B cell (primary cell): ENCODE data around the gene SF3B5. TPM values are rescaled to one million over a fixed set of nuclear protein-coding genes. Genes with fewer than 3 reads are reported as not detected.

ENCODE experiments used
- ATAC-seq: fragments of 200-7000 bp; cut with Tn5 transposase; one replicate; pipeline ENCODE4 v1.10.0; 2021; ENCODE audit warnings: low read depth, mild to moderate bottlenecking, moderate number of reproducible peaks, moderate library complexity
- CTCF ChIA-PET: fragments of 350-600 bp; sonication (Branson Sonifier 250); formaldehyde crosslinking; loops from one replicate; lab custom pipeline; 2021; ENCODE audit warnings: antibody characterized with exemption, inconsistent platforms; lab: Charles Lee
- POLR2A ChIA-PET: fragments of 350-600 bp; sonication (Branson Sonifier 250); formaldehyde crosslinking; loops from one replicate; lab custom pipeline; 2021; ENCODE audit warnings: antibody characterized with exemption; lab: Charles Lee
- DNase-seq: peaks from one replicate; pipeline ENCODE4 v3.0.0; 2013
- H2AFZ ChIP-seq: 2 replicates; pipeline ENCODE4 v1.6.1; 2012; ENCODE audit warnings: mild to moderate bottlenecking, low read depth, low read length; ENCODE audit not compliant: insufficient read depth, poor library complexity, severe bottlenecking
- H3K27ac ChIP-seq, 2 donors: 1 replicate in 1 of 2; 2 replicates in 1 of 2; pipeline ENCODE4 v1.5.1; 2012 to 2013; ENCODE audit warnings: low read length in 2 of 2, mild to moderate bottlenecking in 2 of 2, moderate library complexity in 1 of 2
- H3K27me3 ChIP-seq, 4 experiments: fragments of 200-600 bp in 1 of 4; sonication (generic) in 1 of 4; replicated peaks in 1 of 4; 1 replicate in 2 of 4; 2 replicates in 2 of 4; pipeline versions ENCODE4 v1.6.1 to v1.7.0; 2013 to 2016; ENCODE audit warnings: low read length in 3 of 4, mild to moderate bottlenecking in 2 of 4, mixed read lengths in 1 of 4, moderate library complexity in 1 of 4; ENCODE audit not compliant: insufficient read depth in 4 of 4, control insufficient read depth in 3 of 4; ENCODE audit errors: control extremely low read depth in 1 of 4
- H3K36me3 ChIP-seq, 2 experiments: replicated peaks in 1 of 2; 1 replicate in 1 of 2; 2 replicates in 1 of 2; pipeline versions ENCODE4 v1.6.1 to v1.7.1; 2013; ENCODE audit warnings: low read length in 1 of 2; ENCODE audit not compliant: insufficient read depth in 2 of 2, control insufficient read depth in 1 of 2; ENCODE audit errors: control extremely low read depth in 1 of 2, extremely low read depth in 1 of 2
- H3K4me1 ChIP-seq, 2 donors: fragments of 200-600 bp in 1 of 2; sonication (generic) in 1 of 2; 1 replicate in 1 of 2; 2 replicates in 1 of 2; pipeline versions ENCODE4 v1.5.1 to v1.6.1; 2013 to 2017; ENCODE audit warnings: low read length in 2 of 2; ENCODE audit not compliant: control insufficient read depth in 2 of 2, insufficient read depth in 2 of 2
- H3K4me2 ChIP-seq: replicated peaks from 2 replicates; pipeline ENCODE3; 2012; ENCODE audit warnings: mild to moderate bottlenecking, low read depth, low read length; ENCODE audit not compliant: poor library complexity, severe bottlenecking
- H3K4me3 ChIP-seq, 5 experiments: fragments of 200-600 bp in 1 of 5; sonication (generic) in 1 of 5; 1 replicate in 3 of 5; 2 replicates in 2 of 5; pipeline versions ENCODE4 v1.5.1 to v1.7.0; 2011 to 2016; ENCODE audit warnings: low read length in 4 of 5, mild to moderate bottlenecking in 4 of 5, low read depth in 2 of 5, control low read depth in 1 of 5, moderate library complexity in 1 of 5; ENCODE audit not compliant: insufficient read depth in 1 of 5; ENCODE audit errors: control extremely low read depth in 1 of 5, extremely low read depth in 1 of 5
- H3K79me2 ChIP-seq: fragments of 200-600 bp; sonication (generic); one replicate; pipeline ENCODE4 v1.6.0; 2016; ENCODE audit warnings: low read length; ENCODE audit not compliant: control insufficient read depth, insufficient read depth
- H3K9ac ChIP-seq: fragments of 200-600 bp; sonication (generic); 2 replicates; pipeline ENCODE4 v1.6.1; 2017; ENCODE audit warnings: mild to moderate bottlenecking, low read length, moderate library complexity
- H3K9me3 ChIP-seq, 3 donors: one replicate each; pipeline versions ENCODE4 v1.6.1 to v1.7.1; 2013; ENCODE audit warnings: low read length in 2 of 3; ENCODE audit not compliant: control insufficient read depth in 2 of 3, insufficient read depth in 1 of 3; ENCODE audit errors: control extremely low read depth in 1 of 3
- H4K20me1 ChIP-seq: 2 replicates; pipeline ENCODE4 v1.6.0; 2012; ENCODE audit warnings: mild to moderate bottlenecking, low read length; ENCODE audit not compliant: insufficient read depth, control insufficient read depth, poor library complexity, severe bottlenecking
- H3K27ac Mint-ChIP-seq: one replicate; pipeline ENCODE4 v1.8.0; 2021; ENCODE audit warnings: mixed read lengths
- H3K27me3 Mint-ChIP-seq: one replicate; pipeline ENCODE4 v1.8.0; 2021; ENCODE audit warnings: mixed read lengths
- H3K4me1 Mint-ChIP-seq: one replicate; pipeline ENCODE4 v1.8.0; 2021; ENCODE audit warnings: mixed read lengths
- H3K4me3 Mint-ChIP-seq: one replicate; pipeline ENCODE4 v1.8.0; 2021; ENCODE audit warnings: mixed read lengths
- H3K9me3 Mint-ChIP-seq: one replicate; pipeline ENCODE4 v1.8.0; 2022; ENCODE audit warnings: mixed read lengths; ENCODE audit not compliant: insufficient read depth
- EZH2 ChIP-seq: IDR thresholded peaks from 2 replicates; pipeline ENCODE4 v1.6.1; 2012; ENCODE audit warnings: borderline replicate concordance, low read depth, mild to moderate bottlenecking, moderate library complexity, low read length; ENCODE audit not compliant: insufficient read depth, poor library complexity, severe bottlenecking
- WGBS: methylation state at CpG from one replicate; pipeline ENCODE4 v1.1.5; 2013; ENCODE audit warnings: missing lambda C conversion rate; ENCODE audit not compliant: insufficient coverage; 5-methylcytosine and 5-hydroxymethylcytosine counted together
- intact Hi-C: fragments of 100-400 bp; cut with micrococcal nuclease; formaldehyde crosslinking; loops from one replicate; pipeline ENCODE4 v1.10.0; 2022
- polyA plus RNA-seq: library from polyadenylated mRNA; depleted of rRNA; stranded (reverse); fragments of >200 nt; gene quantifications from 2 replicates; pipeline ENCODE4 v1.2.3, GENCODE V29; 2012
- total RNA-seq, 2 donors: library from RNA; stranded (reverse); fragments of 120-200 nt in 1 of 2; gene quantifications; 1 replicate in 1 of 2; 2 replicates in 1 of 2; pipeline versions ENCODE4 v1.2.3 to v1.2.4, GENCODE V29; 2013 to 2022
- TF ChIP-seq, protein P1 (sequence below): fragments of 200-600 bp; IDR thresholded peaks from one replicate; pipeline ENCODE4 v1.8.0; 2022; ENCODE audit warnings: antibody characterized with exemption, mild to moderate bottlenecking

SF3B5 gene
- total and polyA plus RNA-seq, 2 donors (not counting 1 experiment from before 2014, with no cell fraction given), result 111 to 360 TPM

DNA sequence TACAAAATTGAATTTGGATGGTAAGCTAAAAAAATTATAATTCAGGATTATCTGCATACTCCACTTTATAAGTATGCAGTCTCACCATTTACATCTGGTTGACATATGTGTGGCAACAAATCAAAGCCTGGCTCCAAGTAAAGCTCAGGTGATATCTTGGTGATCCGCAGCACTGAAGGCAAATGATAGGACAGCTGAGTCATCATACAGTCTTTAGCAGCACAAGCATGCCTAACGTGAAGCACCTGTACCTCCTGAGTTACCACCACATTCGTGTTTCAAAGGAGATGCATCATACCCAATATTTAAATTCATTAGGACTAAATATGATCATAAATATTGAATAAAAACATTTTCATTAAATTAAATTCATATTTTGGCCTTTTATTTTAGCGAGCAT, 43.2 kb upstream of the SF3B5 start:
- Histone ChIP-seq H3K4me2 (no peak overlapping the region), H2AFZ (no peak overlapping the region), H3K27me3 (no peaks in the 10 kb centered on the region), H3K4me3 (no peak overlapping the region), H3K9me3 (no peaks in the 10 kb centered on the region), H3K27ac (no peak overlapping the region), H4K20me1 (no peaks in the 10 kb centered on the region), H3K36me3 (no peaks in the 10 kb centered on the region), H3K4me1 (peaks cover 0 to 2% of the 10 kb centered on the region in 2 donors), H3K9ac (no peak overlapping the region), H3K79me2 (no peaks in the 10 kb centered on the region)
- H3K27me3 Mint-ChIP-seq, result peaks cover 3% of the 10 kb centered on the region
- no peaks in the 10 kb centered on the region for H3K9me3 Mint-ChIP-seq
- ChIA-PET POLR2A (no interaction called here), CTCF (interaction anchor here (1.1 kb wide), 1 partner anchor 24 kb away, joined by 4 read pairs; no protein-coding TSS in a partner anchor)
- WGBS, result 100% methylated on average over 1 of the region's 4 CpGs
- no peak overlapping the region for H3K27ac Mint-ChIP-seq
- no peak overlapping the region for H3K4me3 Mint-ChIP-seq
- intact Hi-C loops, result no loop called here
- DNase-seq, result no peak
- no peak for TF ChIP-seq EZH2
- TF ChIP-seq, protein P1, sequence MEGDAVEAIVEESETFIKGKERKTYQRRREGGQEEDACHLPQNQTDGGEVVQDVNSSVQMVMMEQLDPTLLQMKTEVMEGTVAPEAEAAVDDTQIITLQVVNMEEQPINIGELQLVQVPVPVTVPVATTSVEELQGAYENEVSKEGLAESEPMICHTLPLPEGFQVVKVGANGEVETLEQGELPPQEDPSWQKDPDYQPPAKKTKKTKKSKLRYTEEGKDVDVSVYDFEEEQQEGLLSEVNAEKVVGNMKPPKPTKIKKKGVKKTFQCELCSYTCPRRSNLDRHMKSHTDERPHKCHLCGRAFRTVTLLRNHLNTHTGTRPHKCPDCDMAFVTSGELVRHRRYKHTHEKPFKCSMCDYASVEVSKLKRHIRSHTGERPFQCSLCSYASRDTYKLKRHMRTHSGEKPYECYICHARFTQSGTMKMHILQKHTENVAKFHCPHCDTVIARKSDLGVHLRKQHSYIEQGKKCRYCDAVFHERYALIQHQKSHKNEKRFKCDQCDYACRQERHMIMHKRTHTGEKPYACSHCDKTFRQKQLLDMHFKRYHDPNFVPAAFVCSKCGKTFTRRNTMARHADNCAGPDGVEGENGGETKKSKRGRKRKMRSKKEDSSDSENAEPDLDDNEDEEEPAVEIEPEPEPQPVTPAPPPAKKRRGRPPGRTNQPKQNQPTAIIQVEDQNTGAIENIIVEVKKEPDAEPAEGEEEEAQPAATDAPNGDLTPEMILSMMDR, result no peak
- no peak for ATAC-seq
- peaks cover 15% of the 10 kb centered on the region for H3K4me1 Mint-ChIP-seq

DNA sequence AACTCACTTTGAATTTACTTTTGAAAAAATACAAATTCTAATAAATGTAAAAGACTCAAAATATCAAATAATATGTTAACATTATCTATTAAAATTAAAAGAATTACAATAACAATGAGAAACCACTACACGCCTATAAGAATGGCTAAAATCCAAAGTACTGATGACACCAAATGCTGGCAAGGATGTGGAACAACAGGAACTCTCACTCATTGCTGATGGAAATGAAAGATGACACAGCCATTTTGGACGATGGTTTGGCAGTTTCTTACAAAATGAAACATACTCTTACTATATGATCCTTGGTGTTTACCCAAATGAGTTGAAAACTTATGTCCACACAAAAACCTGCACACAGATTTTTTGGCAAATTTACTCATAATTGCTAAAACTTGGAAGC, 39.4 kb upstream of the SF3B5 start:
- ChIA-PET CTCF (no interaction called here), POLR2A (interaction anchor here (0.6 kb wide), 1 partner anchor 19 kb away, joined by 4 read pairs; no protein-coding TSS in a partner anchor)
- H3K9me3 Mint-ChIP-seq, result no peaks in the 10 kb centered on the region
- H3K4me1 ChIP-seq, result no peaks in the 10 kb centered on the region
- TF ChIP-seq EZH2, result no peak
- TF ChIP-seq, protein P1, result no peak
- H4K20me1 ChIP-seq, result no peaks in the 10 kb centered on the region
- no peaks in the 10 kb centered on the region for H3K79me2 ChIP-seq
- no peak overlapping the region for H3K4me3 Mint-ChIP-seq
- H3K4me1 Mint-ChIP-seq, result peaks cover 6% of the 10 kb centered on the region
- H3K27me3 Mint-ChIP-seq, result peaks cover 3% of the 10 kb centered on the region
- H3K27ac ChIP-seq, result no peak overlapping the region
- H2AFZ ChIP-seq, result no peak overlapping the region
- H3K4me3 ChIP-seq, result no peak overlapping the region
- intact Hi-C loops, result no loop called here
- no peak overlapping the region for H3K9ac ChIP-seq
- no peak overlapping the region for H3K4me2 ChIP-seq
- ATAC-seq, result no peak
- no peaks in the 10 kb centered on the region for H3K36me3 ChIP-seq
- H3K9me3 ChIP-seq, result no peaks in the 10 kb centered on the region
- H3K27me3 ChIP-seq, result no peaks in the 10 kb centered on the region
- H3K27ac Mint-ChIP-seq, result no peak overlapping the region
- WGBS, result no CpG with 5 or more reads among the region's 2 CpGs
- no peak for DNase-seq
